Osteocyte (in vitro differentiated cells): ENCODE measurements around the gene EPG5. TPM values are rescaled to one million over a fixed set of nuclear protein-coding genes. Genes with fewer than 3 reads are reported as not detected.

Source experiments
- DNase-seq: peaks from one replicate; pipeline ENCODE4 v3.0.0; 2021; ENCODE audit warnings: mixed read lengths; ENCODE audit not compliant: unreplicated experiment; ENCODE audit errors: extremely low spot score
- H3K27ac Mint-ChIP-seq: one replicate; pipeline ENCODE4 v1.8.0; 2021; ENCODE audit warnings: mild to moderate bottlenecking, mixed read lengths; ENCODE audit not compliant: unreplicated experiment
- H3K27me3 Mint-ChIP-seq: one replicate; pipeline ENCODE4 v1.8.0; 2021; ENCODE audit warnings: mixed read lengths; ENCODE audit not compliant: unreplicated experiment
- H3K36me3 Mint-ChIP-seq: one replicate; pipeline ENCODE4 v1.8.0; 2021; ENCODE audit warnings: mixed read lengths; ENCODE audit not compliant: unreplicated experiment
- H3K4me1 Mint-ChIP-seq: one replicate; pipeline ENCODE4 v1.8.0; 2021; ENCODE audit warnings: mixed read lengths; ENCODE audit not compliant: unreplicated experiment
- H3K4me3 Mint-ChIP-seq: one replicate; pipeline ENCODE4 v1.8.0; 2021; ENCODE audit warnings: mild to moderate bottlenecking, moderate library complexity, mixed read lengths; ENCODE audit not compliant: unreplicated experiment
- H3K9me3 Mint-ChIP-seq: one replicate; pipeline ENCODE4 v1.8.0; 2021; ENCODE audit warnings: mixed read lengths; ENCODE audit not compliant: unreplicated experiment
- total RNA-seq: library from RNA; stranded (reverse); gene quantifications from 2 replicates; pipeline ENCODE4 v1.2.1, GENCODE V29; 2021
- TF ChIP-seq, protein P1 (sequence below): fragments of 200-600 bp; sonication (generic); IDR thresholded peaks from 2 replicates; pipeline ENCODE4 v1.5.0; 2021; ENCODE audit warnings: antibody characterized with exemption, mild to moderate bottlenecking, moderate library complexity

Gene EPG5
- total RNA-seq, 1 donor from 2014 or later: 30.9 TPM

DNA sequence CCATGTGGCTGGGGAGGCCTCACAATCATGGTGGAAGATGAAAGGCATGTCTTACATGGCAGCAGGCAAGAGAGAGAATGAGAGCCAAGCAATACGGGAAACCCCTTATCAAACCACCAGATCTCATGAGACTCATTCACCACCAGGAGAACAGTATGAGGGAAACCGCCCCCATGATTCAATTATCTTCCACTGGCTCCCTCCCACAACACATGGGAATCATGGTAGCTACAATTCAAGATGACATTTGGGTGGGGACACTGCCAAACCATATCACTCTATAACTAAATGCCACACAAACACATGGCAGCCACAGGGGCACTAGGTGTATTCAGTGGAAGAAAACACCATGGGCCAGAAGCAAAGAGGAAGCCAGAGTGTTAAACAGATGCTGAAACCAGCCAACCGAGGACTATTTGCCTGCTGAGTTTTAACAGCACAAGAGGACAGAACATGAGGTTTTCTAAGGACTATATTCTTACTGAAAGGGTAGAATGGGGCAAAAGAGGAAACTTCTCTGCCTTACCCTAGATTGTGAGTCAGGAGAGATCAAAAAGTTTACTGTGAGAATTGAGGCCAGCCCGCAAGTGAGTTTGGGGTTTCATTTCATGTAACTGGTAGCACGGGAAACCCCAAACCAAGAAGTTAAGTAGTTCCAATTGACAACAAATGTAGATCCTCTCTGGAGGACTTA lies 92.5 kb downstream of the EPG5 start:
- no peaks in the 10 kb centered on the region for H3K4me1 Mint-ChIP-seq
- no peak for DNase-seq
- no peaks in the 10 kb centered on the region for H3K27me3 Mint-ChIP-seq
- peaks cover 5% of the 10 kb centered on the region for H3K9me3 Mint-ChIP-seq
- TF ChIP-seq, protein P1, sequence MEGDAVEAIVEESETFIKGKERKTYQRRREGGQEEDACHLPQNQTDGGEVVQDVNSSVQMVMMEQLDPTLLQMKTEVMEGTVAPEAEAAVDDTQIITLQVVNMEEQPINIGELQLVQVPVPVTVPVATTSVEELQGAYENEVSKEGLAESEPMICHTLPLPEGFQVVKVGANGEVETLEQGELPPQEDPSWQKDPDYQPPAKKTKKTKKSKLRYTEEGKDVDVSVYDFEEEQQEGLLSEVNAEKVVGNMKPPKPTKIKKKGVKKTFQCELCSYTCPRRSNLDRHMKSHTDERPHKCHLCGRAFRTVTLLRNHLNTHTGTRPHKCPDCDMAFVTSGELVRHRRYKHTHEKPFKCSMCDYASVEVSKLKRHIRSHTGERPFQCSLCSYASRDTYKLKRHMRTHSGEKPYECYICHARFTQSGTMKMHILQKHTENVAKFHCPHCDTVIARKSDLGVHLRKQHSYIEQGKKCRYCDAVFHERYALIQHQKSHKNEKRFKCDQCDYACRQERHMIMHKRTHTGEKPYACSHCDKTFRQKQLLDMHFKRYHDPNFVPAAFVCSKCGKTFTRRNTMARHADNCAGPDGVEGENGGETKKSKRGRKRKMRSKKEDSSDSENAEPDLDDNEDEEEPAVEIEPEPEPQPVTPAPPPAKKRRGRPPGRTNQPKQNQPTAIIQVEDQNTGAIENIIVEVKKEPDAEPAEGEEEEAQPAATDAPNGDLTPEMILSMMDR: no peak
- peaks cover 58% of the 10 kb centered on the region for H3K36me3 Mint-ChIP-seq
- no peak overlapping the region for H3K4me3 Mint-ChIP-seq
- no peak overlapping the region for H3K27ac Mint-ChIP-seq

DNA sequence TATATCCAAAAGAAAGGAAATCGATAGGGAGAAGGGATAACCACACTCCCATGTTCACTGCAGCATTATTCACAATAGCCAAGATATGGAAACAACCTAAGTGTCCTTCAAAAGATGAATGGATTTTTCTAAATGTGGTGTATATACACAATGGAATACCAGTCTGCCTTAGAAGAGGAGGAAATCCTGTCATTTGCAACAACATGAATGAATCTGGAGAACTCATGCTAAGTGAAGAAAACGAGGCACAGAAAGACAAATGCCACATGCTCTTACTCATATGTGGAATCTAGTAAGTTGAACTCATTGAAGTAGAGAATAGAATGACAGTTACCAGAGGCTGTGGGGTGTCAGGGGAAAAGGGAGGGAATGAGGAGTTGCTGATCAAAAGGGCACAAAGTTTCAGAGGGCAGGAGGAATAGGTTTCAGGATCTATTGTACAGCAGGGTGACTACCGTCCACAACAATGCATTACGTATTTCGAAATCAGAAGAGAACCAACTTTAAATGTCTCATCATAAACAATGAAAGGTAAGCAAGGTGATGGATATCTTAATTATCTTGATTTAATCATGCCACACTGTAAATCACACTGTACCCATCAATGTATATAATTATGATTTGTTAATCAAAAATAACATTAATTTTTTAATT lies 95.6 kb downstream of the EPG5 start:
- Mint-ChIP-seq H3K27me3 (no peaks in the 10 kb centered on the region), H3K27ac (no peak overlapping the region), H3K4me1 (no peaks in the 10 kb centered on the region), H3K9me3 (peaks cover 5% of the 10 kb centered on the region), H3K36me3 (peaks cover 69% of the 10 kb centered on the region), H3K4me3 (no peak overlapping the region)
- TF ChIP-seq, protein P1: no peak
- no peak for DNase-seq

DNA sequence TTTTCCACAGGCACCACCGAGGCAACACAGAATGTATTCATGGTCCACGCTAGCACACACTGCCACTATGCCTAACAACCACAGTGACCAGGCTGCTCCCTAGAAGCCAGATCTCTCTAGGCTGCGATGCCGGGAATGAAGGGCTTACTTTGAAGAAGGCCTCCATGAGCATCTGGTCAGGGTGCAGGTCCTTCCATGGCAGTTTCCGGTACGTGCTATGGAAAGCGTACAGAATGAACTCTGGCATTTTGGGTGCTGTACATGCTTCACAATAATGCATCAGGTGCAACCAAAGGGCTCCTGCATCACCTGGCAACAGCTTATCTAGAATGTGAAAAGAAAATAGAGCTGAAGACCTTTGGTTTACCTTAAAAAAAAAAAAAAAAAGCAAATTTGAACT lies 96.7 kb downstream of the EPG5 start:
- H3K4me3 Mint-ChIP-seq: no peak overlapping the region
- TF ChIP-seq, protein P1: no peak
- H3K27ac Mint-ChIP-seq: no peak overlapping the region
- H3K36me3 Mint-ChIP-seq: peaks cover 69% of the 10 kb centered on the region
- no peak for DNase-seq
- H3K4me1 Mint-ChIP-seq: no peaks in the 10 kb centered on the region
- peaks cover 3% of the 10 kb centered on the region for H3K9me3 Mint-ChIP-seq
- H3K27me3 Mint-ChIP-seq: no peaks in the 10 kb centered on the region

DNA sequence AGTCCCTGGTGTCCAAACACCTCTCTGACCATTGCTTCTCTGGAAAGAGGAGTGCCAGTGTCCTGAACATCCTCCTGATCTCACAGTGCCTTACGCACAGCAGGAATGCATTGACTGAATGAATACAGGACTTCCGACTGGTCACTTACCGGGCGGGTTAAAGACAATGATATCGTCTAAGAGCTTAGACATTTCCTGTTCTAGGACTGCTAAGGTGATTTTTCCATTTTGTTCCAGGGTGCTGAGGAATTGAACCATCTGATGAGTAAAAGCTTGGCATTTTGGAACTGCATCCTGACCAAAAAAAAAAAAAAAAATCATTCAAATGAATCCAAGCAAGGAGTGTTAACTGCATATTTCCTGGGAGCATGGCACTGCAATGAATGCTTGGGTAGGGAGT lies 101.7 kb downstream of the EPG5 start:
- no peak for DNase-seq
- Mint-ChIP-seq H3K36me3 (peaks cover 76% of the 10 kb centered on the region), H3K9me3 (no peaks in the 10 kb centered on the region), H3K27me3 (no peaks in the 10 kb centered on the region), H3K4me1 (no peaks in the 10 kb centered on the region), H3K27ac (no peak overlapping the region), H3K4me3 (no peak overlapping the region)
- TF ChIP-seq, protein P1: no peak

DNA sequence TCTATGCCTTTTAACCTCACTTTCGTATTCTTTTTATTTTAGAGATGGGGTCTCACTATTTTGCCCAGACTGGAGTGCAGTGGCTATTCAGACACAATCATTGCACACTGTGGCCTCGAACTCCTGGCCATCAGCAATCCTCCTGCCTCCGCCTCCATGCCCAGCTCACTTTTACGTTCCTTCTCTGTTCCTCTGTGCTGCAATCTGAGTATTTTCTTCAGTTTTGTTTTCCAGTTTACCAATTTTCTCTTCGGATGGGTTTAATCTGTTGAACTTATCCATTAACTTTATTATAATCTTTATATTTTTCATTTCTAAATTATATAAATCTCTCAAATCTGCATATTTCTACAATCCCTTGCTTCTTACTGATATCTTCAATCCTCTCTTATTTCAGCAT lies 103.0 kb downstream of the EPG5 start:
- TF ChIP-seq, protein P1: no peak
- Mint-ChIP-seq H3K4me1 (no peaks in the 10 kb centered on the region), H3K9me3 (no peaks in the 10 kb centered on the region), H3K27me3 (no peaks in the 10 kb centered on the region), H3K4me3 (no peak overlapping the region), H3K27ac (no peak overlapping the region), H3K36me3 (peaks cover 75% of the 10 kb centered on the region)
- DNase-seq: no peak
